ENCODE data around the gene SLC35D1. TPM values are rescaled to one million over a fixed set of nuclear protein-coding genes. Genes with fewer than 3 reads are reported as not detected.

The SLC35D1 gene
- total and polyA plus RNA-seq, 2 experiments from 2014 or later: 14.3 to 40.2 TPM

DNA sequence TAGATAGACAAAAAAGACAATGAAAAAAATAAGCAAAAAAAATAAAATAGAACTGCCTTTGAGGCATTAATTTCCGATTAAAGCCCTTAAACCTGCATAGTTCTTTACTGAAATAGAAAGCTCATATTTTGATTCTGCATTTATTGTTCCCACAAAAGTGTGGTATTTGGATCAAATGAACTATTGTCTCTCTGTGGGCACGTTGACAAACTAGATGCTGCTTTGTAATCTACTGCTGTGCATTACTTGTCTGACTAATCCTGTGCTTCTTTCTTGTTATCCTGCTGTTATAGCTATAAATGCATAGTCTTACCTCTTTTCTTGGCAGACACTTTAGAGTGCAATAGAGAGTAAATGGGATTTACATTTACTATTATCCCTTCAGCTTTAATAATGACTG lies 31.4 kb upstream of the SLC35D1 start:
- no peaks in the 10 kb centered on the region for H3K9me3 ChIP-seq (ENCODE audit: low read depth)
- H3K27ac ChIP-seq: no peak overlapping the region
- H3K9me2 ChIP-seq (replicated peaks; ENCODE audit: insufficient read depth): no peaks in the 10 kb centered on the region
- no peaks in the 10 kb centered on the region for H3K36me3 ChIP-seq (replicated peaks; ENCODE audit: insufficient read depth, low read depth)
- H2AFZ ChIP-seq: no peak overlapping the region
- H3K79me2 ChIP-seq: no peaks in the 10 kb centered on the region
- H3K27me3 ChIP-seq: no peaks in the 10 kb centered on the region
- H3K4me2 ChIP-seq: no peak overlapping the region
- H3K4me1 ChIP-seq (ENCODE audit: insufficient read depth): no peaks in the 10 kb centered on the region
- H4K20me1 ChIP-seq (ENCODE audit: insufficient read depth, poor library complexity, severe bottlenecking): no peaks in the 10 kb centered on the region
- no peak overlapping the region for H3K4me3 ChIP-seq
- 48% methylated on average over 2 of the region's 2 CpGs for WGBS (ENCODE audit: low lambda C conversion rate, missing lambda C conversion rate)
- no peak for TF ChIP-seq EZH2phosphoT487 (IDR thresholded peaks at IDR 0.05; ENCODE audit: low read depth, severe bottlenecking, unreplicated experiment)
- TF ChIP-seq, protein P1, sequence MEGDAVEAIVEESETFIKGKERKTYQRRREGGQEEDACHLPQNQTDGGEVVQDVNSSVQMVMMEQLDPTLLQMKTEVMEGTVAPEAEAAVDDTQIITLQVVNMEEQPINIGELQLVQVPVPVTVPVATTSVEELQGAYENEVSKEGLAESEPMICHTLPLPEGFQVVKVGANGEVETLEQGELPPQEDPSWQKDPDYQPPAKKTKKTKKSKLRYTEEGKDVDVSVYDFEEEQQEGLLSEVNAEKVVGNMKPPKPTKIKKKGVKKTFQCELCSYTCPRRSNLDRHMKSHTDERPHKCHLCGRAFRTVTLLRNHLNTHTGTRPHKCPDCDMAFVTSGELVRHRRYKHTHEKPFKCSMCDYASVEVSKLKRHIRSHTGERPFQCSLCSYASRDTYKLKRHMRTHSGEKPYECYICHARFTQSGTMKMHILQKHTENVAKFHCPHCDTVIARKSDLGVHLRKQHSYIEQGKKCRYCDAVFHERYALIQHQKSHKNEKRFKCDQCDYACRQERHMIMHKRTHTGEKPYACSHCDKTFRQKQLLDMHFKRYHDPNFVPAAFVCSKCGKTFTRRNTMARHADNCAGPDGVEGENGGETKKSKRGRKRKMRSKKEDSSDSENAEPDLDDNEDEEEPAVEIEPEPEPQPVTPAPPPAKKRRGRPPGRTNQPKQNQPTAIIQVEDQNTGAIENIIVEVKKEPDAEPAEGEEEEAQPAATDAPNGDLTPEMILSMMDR (IDR thresholded peaks at IDR 0.05; ENCODE audit: poor library complexity): no peak
- TF ChIP-seq EZH2 (IDR thresholded peaks at IDR 0.05; ENCODE audit: borderline replicate concordance): no peak
- no peak for DNase-seq (ENCODE audit: low spot score)

DNA sequence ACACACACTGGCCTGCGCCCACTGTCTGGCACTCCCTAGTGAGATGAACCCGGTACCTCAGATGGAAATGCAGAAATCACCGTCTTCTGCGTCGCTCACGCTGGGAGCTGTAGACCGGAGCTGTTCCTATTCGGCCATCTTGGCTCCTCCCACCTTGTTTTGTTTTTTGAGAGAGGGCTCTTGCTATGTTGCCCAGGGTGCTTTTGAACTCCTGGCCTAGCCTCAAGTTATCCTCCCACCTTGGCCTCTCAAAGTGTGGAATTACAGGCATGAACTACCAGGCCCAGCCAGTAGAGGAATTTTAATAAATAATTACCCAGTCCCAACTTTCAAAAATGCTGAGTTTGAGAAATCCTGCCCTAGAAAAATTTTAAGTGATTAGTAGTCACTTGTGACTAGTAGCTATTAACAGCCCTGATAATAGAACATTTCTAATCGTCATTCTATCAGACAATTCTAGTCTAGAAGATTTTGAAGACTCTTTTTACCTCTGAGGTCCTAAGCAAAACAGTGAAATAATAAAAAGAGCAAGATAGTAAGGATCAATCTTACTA lies 30.9 kb upstream of the SLC35D1 start:
- H3K9me2 ChIP-seq (replicated peaks; ENCODE audit: insufficient read depth): no peaks in the 10 kb centered on the region

GRCh38 chr1:67078291-67078690 lies 24.3 kb upstream of the SLC35D1 start:
- no peak for DNase-seq (ENCODE audit: low spot score)
- no peaks in the 10 kb centered on the region for H3K79me2 ChIP-seq
- H3K4me3 ChIP-seq: no peak overlapping the region
- H3K9me2 ChIP-seq (replicated peaks; ENCODE audit: insufficient read depth): no peaks in the 10 kb centered on the region
- H4K20me1 ChIP-seq (ENCODE audit: insufficient read depth, poor library complexity, severe bottlenecking): no peaks in the 10 kb centered on the region
- H3K27ac ChIP-seq: no peak overlapping the region
- no peaks in the 10 kb centered on the region for H3K27me3 ChIP-seq
- H3K4me2 ChIP-seq: no peak overlapping the region
- TF ChIP-seq, protein P1 (IDR thresholded peaks at IDR 0.05; ENCODE audit: poor library complexity): no peak
- no peak for TF ChIP-seq EZH2 (IDR thresholded peaks at IDR 0.05; ENCODE audit: borderline replicate concordance)
- no peak for TF ChIP-seq EZH2phosphoT487 (IDR thresholded peaks at IDR 0.05; ENCODE audit: low read depth, severe bottlenecking, unreplicated experiment)
- no peaks in the 10 kb centered on the region for H3K4me1 ChIP-seq (ENCODE audit: insufficient read depth)
- no peaks in the 10 kb centered on the region for H3K9me3 ChIP-seq (ENCODE audit: low read depth)
- 97% methylated on average over 3 of the region's 3 CpGs for WGBS (ENCODE audit: low lambda C conversion rate, missing lambda C conversion rate)
- no peak overlapping the region for H2AFZ ChIP-seq
- H3K36me3 ChIP-seq (replicated peaks; ENCODE audit: insufficient read depth, low read depth): no peaks in the 10 kb centered on the region

More for the DNA sequence above, 30.9 kb upstream of the SLC35D1 start:
- H3K36me3 ChIP-seq (replicated peaks; ENCODE audit: insufficient read depth, low read depth): no peaks in the 10 kb centered on the region
- H3K9me3 ChIP-seq (ENCODE audit: low read depth): no peaks in the 10 kb centered on the region
- no peak overlapping the region for H3K4me2 ChIP-seq
- H3K4me3 ChIP-seq: no peak overlapping the region
- no peak for DNase-seq (ENCODE audit: low spot score)
- H3K4me1 ChIP-seq (ENCODE audit: insufficient read depth): no peaks in the 10 kb centered on the region
- no peak overlapping the region for H3K27ac ChIP-seq
- TF ChIP-seq, protein P1 (IDR thresholded peaks at IDR 0.05; ENCODE audit: poor library complexity): no peak
- no peak for TF ChIP-seq EZH2phosphoT487 (IDR thresholded peaks at IDR 0.05; ENCODE audit: low read depth, severe bottlenecking, unreplicated experiment)
- no peak for TF ChIP-seq EZH2 (IDR thresholded peaks at IDR 0.05; ENCODE audit: borderline replicate concordance)
- no peaks in the 10 kb centered on the region for H3K27me3 ChIP-seq
- 93% methylated on average over 2 of the region's 9 CpGs for WGBS (ENCODE audit: low lambda C conversion rate, missing lambda C conversion rate)
- no peak overlapping the region for H2AFZ ChIP-seq
- no peaks in the 10 kb centered on the region for H3K79me2 ChIP-seq
- no peaks in the 10 kb centered on the region for H4K20me1 ChIP-seq (ENCODE audit: insufficient read depth, poor library complexity, severe bottlenecking)

All from hepatocyte (in vitro differentiated cells).